Karpas-422 (cell line): ENCODE data around the gene LCP2. TPM values are rescaled to one million over a fixed set of nuclear protein-coding genes. Genes with fewer than 3 reads are reported as not detected.

Source experiments
- DNase-seq: peaks from one replicate; pipeline ENCODE4 v3.0.0-alpha.2; 2015
- H2AFZ ChIP-seq: fragments of 200-600 bp; sonication (generic); 2 replicates; pipeline ENCODE4 v1.6.1; 2014; ENCODE audit warnings: antibody characterized with exemption, low read length, mixed read lengths
- H3K27ac ChIP-seq: fragments of 200-600 bp; sonication (generic); 2 replicates; pipeline ENCODE4 v1.5.1; 2014; ENCODE audit warnings: mild to moderate bottlenecking, low read length, moderate library complexity
- H3K27me3 ChIP-seq: fragments of 200-600 bp; sonication (generic); 2 replicates; pipeline ENCODE4 v1.6.1; 2014; ENCODE audit warnings: low read length, mixed read lengths
- H3K36me3 ChIP-seq: fragments of 200-600 bp; sonication (generic); 2 replicates; pipeline ENCODE4 v1.6.1; 2014; ENCODE audit warnings: low read length, mixed read lengths; ENCODE audit not compliant: insufficient read depth
- H3K4me1 ChIP-seq: fragments of 200-600 bp; sonication (generic); 2 replicates; pipeline ENCODE4 v1.6.1; 2014; ENCODE audit warnings: mild to moderate bottlenecking, low read length, mixed read lengths
- H3K4me2 ChIP-seq: fragments of 200-600 bp; sonication (generic); 2 replicates; pipeline ENCODE4 v1.6.1; 2014; ENCODE audit warnings: low read length, low read depth, mild to moderate bottlenecking; ENCODE audit not compliant: poor library complexity, severe bottlenecking
- H3K4me3 ChIP-seq: fragments of 200-600 bp; sonication (generic); 2 replicates; pipeline ENCODE4 v1.5.1; 2014; ENCODE audit warnings: mild to moderate bottlenecking, antibody characterized with exemption, low read length, mixed read lengths
- H3K79me2 ChIP-seq: fragments of 200-600 bp; sonication (generic); 2 replicates; pipeline ENCODE4 v1.6.1; 2014; ENCODE audit warnings: mild to moderate bottlenecking, low read length, mixed read lengths
- H3K9ac ChIP-seq: fragments of 200-600 bp; sonication (generic); 2 replicates; pipeline ENCODE4 v1.6.0; 2014; ENCODE audit warnings: low read length
- H3K9me2 ChIP-seq: fragments of 200-600 bp; sonication (generic), shearing (Covaris generic); replicated peaks from 2 replicates; pipeline ENCODE4 v1.6.0; 2014; ENCODE audit warnings: mild to moderate bottlenecking, low read length, moderate library complexity; ENCODE audit not compliant: insufficient read depth
- H3K9me3 ChIP-seq: fragments of 300-700, 200-600 bp; sonication (generic); 2 replicates; pipeline ENCODE4 v1.6.1; 2014; ENCODE audit warnings: low read length, mixed read lengths
- H4K20me1 ChIP-seq: fragments of 200-600 bp; sonication (generic); 2 replicates; pipeline ENCODE4 v1.6.1; 2014; ENCODE audit warnings: mild to moderate bottlenecking, antibody characterized with exemption, low read length, low read depth; ENCODE audit not compliant: insufficient read depth
- total RNA-seq: library from RNA; depleted of rRNA; stranded (reverse); fragments of >200 nt; shearing (Covaris generic); gene quantifications from 2 replicates; pipeline ENCODE4 v1.2.3, GENCODE V29; 2014; ENCODE audit warnings: low replicate concordance

Gene LCP2
- total RNA-seq, 1 experiment from 2014 or later: 0.82 TPM

DNA sequence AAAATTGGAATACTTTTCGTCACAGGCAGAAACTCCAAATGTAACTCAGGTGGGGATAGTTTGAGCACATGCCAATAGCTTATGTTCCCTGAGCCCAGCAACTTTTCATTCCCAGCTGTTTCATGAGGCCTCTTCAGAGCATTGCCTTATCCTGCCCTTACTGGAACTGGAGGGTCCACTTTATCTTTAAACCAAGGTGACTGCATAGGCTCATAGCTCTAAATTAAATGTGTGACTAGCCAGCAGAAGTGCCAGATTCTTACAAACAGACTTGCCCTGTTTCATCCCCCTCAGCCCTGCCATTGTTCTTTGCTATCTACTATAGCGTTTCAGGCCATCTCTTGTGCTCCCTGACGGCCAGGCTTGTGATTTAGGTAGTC, 8.1 kb upstream of the LCP2 start:
- Histone ChIP-seq H3K4me2 (no peak overlapping the region), H3K36me3 (no peaks in the 10 kb centered on the region), H2AFZ (no peak overlapping the region), H3K4me1 (peaks cover 43% of the 10 kb centered on the region), H3K4me3 (no peak overlapping the region), H3K79me2 (no peaks in the 10 kb centered on the region), H4K20me1 (no peaks in the 10 kb centered on the region), H3K9ac (no peak overlapping the region), H3K9me2 (no peaks in the 10 kb centered on the region), H3K27me3 (no peaks in the 10 kb centered on the region), H3K9me3 (no peaks in the 10 kb centered on the region), H3K27ac (no peak overlapping the region)
- no peak for DNase-seq

DNA sequence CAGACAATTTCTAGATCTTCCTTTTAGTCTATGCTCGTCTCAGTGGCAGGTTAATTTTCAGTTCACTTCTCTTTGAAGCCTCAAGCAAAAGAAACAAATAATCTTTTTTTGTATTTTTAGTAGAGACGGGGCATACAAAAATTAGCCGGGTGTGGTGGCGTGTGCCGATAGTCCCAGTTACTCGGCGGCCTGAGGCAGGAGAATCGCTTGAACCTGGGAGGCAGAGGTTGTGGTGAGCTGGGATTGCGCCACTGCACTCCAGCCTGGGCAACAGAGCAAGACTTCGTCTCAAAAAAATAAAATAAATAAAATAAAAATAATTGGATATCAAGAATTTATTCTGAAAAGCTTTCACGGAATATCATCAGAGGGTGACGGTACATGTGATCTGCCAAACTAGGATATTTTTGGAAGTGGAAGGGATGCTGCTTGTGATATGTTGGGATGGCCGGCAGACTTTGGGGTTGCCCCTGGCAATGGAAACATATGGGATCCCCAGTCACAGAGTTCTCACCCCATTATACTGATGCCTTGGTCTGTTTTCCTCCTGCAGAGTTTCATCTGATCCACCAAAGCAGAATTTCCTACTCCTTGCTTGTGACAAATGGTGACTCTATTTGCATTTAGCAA, 7.6 kb upstream of the LCP2 start:
- DNase-seq: no peak
- H3K9ac ChIP-seq: no peak overlapping the region
- H3K9me2 ChIP-seq: no peaks in the 10 kb centered on the region
- H3K36me3 ChIP-seq: no peaks in the 10 kb centered on the region
- no peaks in the 10 kb centered on the region for H3K79me2 ChIP-seq
- H3K27ac ChIP-seq: no peak overlapping the region
- no peak overlapping the region for H3K4me2 ChIP-seq
- no peaks in the 10 kb centered on the region for H3K9me3 ChIP-seq
- H3K27me3 ChIP-seq: no peaks in the 10 kb centered on the region
- peaks cover 43% of the 10 kb centered on the region for H3K4me1 ChIP-seq
- H4K20me1 ChIP-seq: no peaks in the 10 kb centered on the region
- no peak overlapping the region for H2AFZ ChIP-seq
- H3K4me3 ChIP-seq: no peak overlapping the region

DNA sequence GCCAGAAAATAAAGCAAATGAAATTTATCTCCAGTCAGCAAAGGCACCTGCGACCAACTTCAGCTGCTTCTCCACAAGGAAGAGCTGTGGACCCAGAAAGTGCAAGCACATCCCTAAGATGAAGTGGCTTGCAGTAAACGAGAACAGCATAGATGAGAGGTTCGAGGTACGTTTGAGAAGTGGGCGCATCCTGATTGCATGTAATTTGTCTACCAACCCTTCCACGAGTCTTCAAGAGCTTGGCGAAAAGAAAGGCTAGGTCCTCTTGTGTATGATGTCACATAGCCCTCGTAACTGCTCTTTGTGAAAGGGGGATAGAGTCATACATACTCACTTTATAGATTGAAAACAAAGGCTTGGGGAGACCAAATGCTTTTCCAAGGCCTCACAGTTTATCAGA, 6.0 kb upstream of the LCP2 start:
- no peaks in the 10 kb centered on the region for H3K9me2 ChIP-seq
- H3K9me3 ChIP-seq: no peaks in the 10 kb centered on the region
- no peak for DNase-seq
- no peak overlapping the region for H3K27ac ChIP-seq
- 0 out of 2 replicates have a peak overlapping the region, but pooled peaks have one; percentile 53 for H2AFZ ChIP-seq
- peak overlapping the region; percentile 50 for H3K4me2 ChIP-seq
- H4K20me1 ChIP-seq: no peaks in the 10 kb centered on the region
- no peaks in the 10 kb centered on the region for H3K36me3 ChIP-seq
- H3K9ac ChIP-seq: no peak overlapping the region
- no peak overlapping the region for H3K4me3 ChIP-seq
- H3K27me3 ChIP-seq: no peaks in the 10 kb centered on the region
- H3K4me1 ChIP-seq: peaks cover 43% of the 10 kb centered on the region
- no peaks in the 10 kb centered on the region for H3K79me2 ChIP-seq

DNA sequence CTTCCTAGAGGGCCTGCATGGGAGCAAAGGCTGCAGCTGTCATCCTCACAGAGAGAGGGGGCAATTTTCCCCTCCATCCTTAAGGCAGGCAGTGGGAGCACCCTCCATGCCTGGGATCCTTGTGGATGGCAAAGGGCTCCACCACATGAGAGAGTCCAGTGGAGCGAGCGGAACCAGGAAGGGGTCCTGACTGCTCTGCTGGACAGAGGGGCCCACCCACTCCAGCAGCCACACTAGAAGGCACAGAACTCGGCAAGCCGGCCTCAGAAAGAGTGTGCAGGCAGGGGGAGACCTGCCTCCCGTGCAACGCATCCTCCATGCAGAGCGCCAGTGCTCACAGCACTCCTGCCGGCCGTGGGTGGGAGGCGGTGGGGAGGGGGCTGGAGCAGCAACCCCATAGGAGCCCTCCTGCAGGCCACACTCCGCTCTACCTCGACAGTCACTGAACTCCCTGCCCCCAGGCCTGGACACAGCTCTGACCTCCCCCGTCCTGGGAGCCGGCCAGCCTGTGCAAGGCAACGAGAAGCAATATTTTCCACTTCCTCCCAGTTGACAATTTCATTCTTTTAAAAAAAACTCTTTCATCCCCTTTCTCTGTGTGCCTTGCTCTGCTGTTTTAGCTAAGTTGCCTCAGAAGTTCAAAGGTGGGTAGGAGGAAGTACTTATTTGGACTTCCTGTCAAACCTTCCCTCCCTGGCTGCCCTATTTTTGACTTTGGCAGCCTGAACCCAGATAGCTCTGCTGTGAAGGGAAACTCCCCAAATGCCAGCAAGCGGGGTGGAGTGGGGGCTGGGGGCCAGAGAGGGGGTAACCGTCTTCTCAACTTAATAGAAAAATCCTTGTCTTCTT, 5.3 kb upstream of the LCP2 start:
- H3K79me2 ChIP-seq: no peaks in the 10 kb centered on the region
- peak overlapping the region; percentile 50 for H3K4me2 ChIP-seq
- peaks cover 43% of the 10 kb centered on the region for H3K4me1 ChIP-seq
- no peaks in the 10 kb centered on the region for H3K36me3 ChIP-seq
- H3K9me2 ChIP-seq: no peaks in the 10 kb centered on the region
- peak overlapping the region; percentile 53; the same call in 1 of the 2 replicates for H2AFZ ChIP-seq
- H3K27ac ChIP-seq: no peak overlapping the region
- H3K4me3 ChIP-seq: peak overlapping the region; percentile 40; the same call in 1 of the 2 replicates
- peak; percentile 75 for DNase-seq
- H3K27me3 ChIP-seq: no peaks in the 10 kb centered on the region
- H3K9ac ChIP-seq: peak overlapping the region; percentile 15
- H4K20me1 ChIP-seq: no peaks in the 10 kb centered on the region
- no peaks in the 10 kb centered on the region for H3K9me3 ChIP-seq

DNA sequence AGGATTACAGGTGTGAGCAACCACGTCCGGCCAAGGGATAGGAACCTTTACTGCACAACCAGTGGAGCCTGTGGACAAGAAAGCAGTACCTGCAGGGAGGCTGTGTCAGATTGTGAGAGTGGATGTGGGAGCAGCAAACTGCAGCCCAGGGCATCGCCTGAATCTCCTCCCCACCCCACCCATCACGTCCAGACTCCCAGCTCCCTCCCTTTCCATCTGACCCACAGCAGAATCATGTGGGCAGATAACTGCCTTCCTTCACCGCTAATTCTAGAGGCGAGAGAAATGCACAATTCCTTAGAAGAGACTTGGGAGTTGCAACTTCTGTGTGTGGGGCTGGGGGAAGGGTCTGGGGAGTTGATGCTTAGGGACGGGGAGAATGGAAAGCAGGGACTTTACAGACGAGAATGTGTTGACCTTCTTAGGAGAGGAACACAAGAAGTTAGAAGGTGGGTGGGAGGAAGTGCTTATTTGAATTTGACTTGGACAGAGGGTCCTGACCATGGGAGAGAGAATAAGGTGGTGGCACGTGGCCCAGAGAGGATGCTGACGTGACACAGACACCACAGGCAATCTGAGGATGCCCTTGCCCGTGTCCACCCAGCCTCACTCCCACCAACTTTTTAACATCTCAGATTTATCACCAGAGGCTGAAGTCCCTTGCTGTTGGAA, 4.5 kb upstream of the LCP2 start:
- no peaks in the 10 kb centered on the region for H3K27me3 ChIP-seq
- peaks cover 35% of the 10 kb centered on the region for H3K4me1 ChIP-seq
- no peak overlapping the region for H3K4me3 ChIP-seq
- no peak overlapping the region for H3K9ac ChIP-seq
- no peaks in the 10 kb centered on the region for H3K36me3 ChIP-seq
- no peaks in the 10 kb centered on the region for H4K20me1 ChIP-seq
- H2AFZ ChIP-seq: no peak overlapping the region
- no peaks in the 10 kb centered on the region for H3K9me2 ChIP-seq
- H3K4me2 ChIP-seq: peak overlapping the region; percentile 50
- DNase-seq: no peak
- H3K9me3 ChIP-seq: no peaks in the 10 kb centered on the region
- no peaks in the 10 kb centered on the region for H3K79me2 ChIP-seq
- H3K27ac ChIP-seq: no peak overlapping the region

DNA sequence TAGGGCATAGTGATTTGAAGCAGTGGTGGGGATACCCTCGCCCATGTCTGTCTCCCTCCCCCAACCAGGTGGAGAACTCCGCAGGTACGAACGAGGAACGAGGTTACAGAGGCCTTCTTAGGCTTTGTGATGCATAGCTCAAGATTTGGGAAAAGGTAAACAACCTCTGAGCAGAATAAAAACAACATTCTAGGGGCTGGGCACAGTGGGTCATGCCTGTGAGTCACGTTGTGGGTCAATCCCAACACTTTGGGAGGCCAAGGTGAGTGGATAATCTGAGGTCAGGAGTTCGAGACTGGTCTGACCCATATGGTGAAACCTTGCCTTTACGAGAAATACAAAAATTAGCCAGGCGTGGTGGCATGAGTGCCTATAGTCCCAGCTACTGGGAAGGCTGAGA, 3.6 kb upstream of the LCP2 start:
- Histone ChIP-seq H3K4me3 (no peak overlapping the region), H3K9ac (no peak overlapping the region), H4K20me1 (no peaks in the 10 kb centered on the region), H3K36me3 (no peaks in the 10 kb centered on the region), H3K9me2 (no peaks in the 10 kb centered on the region), H3K79me2 (no peaks in the 10 kb centered on the region), H3K27ac (no peak overlapping the region), H2AFZ (no peak overlapping the region), H3K4me2 (no peak overlapping the region), H3K4me1 (peaks cover 25% of the 10 kb centered on the region), H3K9me3 (no peaks in the 10 kb centered on the region), H3K27me3 (no peaks in the 10 kb centered on the region)
- DNase-seq: no peak

DNA sequence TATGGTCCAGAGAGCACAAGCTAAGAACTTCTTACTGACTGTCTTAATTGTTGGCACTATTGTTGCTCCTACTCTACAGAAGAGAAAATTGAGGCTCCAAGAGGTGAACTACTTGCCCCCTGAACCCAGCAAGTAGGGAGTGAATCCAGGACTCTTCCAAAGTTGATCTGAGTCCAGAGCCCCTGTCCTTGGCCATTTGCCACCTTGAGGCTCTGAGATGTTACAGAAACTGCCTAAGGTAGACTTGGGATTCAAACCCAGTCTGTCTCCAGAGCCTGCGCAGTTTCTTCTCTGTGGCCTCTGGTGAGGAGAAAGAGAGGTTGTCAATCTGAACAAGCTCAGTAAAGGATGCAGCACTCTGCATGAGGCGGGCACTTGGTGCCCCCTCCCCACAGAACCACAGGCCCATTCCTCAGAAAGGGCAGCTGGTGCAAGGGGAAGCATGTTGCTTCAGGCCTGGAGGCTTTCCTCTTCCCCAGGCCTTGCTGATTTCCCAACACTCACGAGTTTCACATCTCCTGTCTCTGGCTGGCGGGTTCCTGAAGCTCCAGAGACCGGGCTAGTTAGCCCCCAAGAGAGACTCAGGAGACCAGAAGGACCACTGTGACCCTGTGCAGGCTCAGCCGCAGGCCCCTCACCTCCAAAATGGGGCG, 2.9 kb upstream of the LCP2 start:
- H3K4me2 ChIP-seq: no peak overlapping the region
- no peaks in the 10 kb centered on the region for H3K9me3 ChIP-seq
- H3K27ac ChIP-seq: no peak overlapping the region
- no peaks in the 10 kb centered on the region for H3K9me2 ChIP-seq
- H2AFZ ChIP-seq: no peak overlapping the region
- peaks cover 19% of the 10 kb centered on the region for H3K4me1 ChIP-seq
- H4K20me1 ChIP-seq: no peaks in the 10 kb centered on the region
- H3K36me3 ChIP-seq: no peaks in the 10 kb centered on the region
- H3K9ac ChIP-seq: no peak overlapping the region
- H3K4me3 ChIP-seq: no peak overlapping the region
- no peaks in the 10 kb centered on the region for H3K79me2 ChIP-seq
- no peak for DNase-seq
- H3K27me3 ChIP-seq: no peaks in the 10 kb centered on the region
